HFF-Myc (cell line): ENCODE data around the gene PYGB.

ENCODE experiments used
- DNase-seq: peaks from one replicate; pipeline ENCODE4 v3.0.0-alpha.2; 2011; ENCODE audit warnings: low read depth; ENCODE audit errors: extremely low read depth
- H3K4me3 ChIP-seq: replicated peaks from 2 replicates; pipeline ENCODE4 v1.5.1; 2011; ENCODE audit warnings: low read depth, mild to moderate bottlenecking, control low read depth, low read length
- CTCF ChIP-seq: IDR thresholded peaks from 2 replicates; pipeline ENCODE4 v1.5.1; 2012; ENCODE audit warnings: mild to moderate bottlenecking, low read depth, low read length, control low read depth; ENCODE audit errors: missing control alignments

Gene PYGB

GRCh38 chr20:25319241-25320034, 71.6 kb downstream of the PYGB start:
- H3K4me3 ChIP-seq, result no peak overlapping the region
- TF ChIP-seq CTCF, result no peak
- DNase-seq, result no peak

- TF ChIP-seq CTCF, result no peak
- H3K4me3 ChIP-seq, result no peak overlapping the region
- no peak for DNase-seq
Observed at GRCh38 chr20:25320035-25320800, 72.3 kb downstream of the PYGB start.

- no peak for TF ChIP-seq CTCF
- no peak for DNase-seq
- H3K4me3 ChIP-seq, result no peak overlapping the region
Observed at GRCh38 chr20:25321262-25321831, 73.5 kb downstream of the PYGB start.

- TF ChIP-seq CTCF, result no peak
- H3K4me3 ChIP-seq, result no peak overlapping the region
- DNase-seq, result no peak
Observed at GRCh38 chr20:25321991-25322390, 74.1 kb downstream of the PYGB start.

GRCh38 chr20:25323496-25324246, 75.8 kb downstream of the PYGB start:
- H3K4me3 ChIP-seq, result no peak overlapping the region
- no peak for TF ChIP-seq CTCF
- DNase-seq, result no peak

- no peak for TF ChIP-seq CTCF
- H3K4me3 ChIP-seq, result no peak overlapping the region
- DNase-seq, result no peak
Observed at GRCh38 chr20:25324412-25324811, 76.5 kb downstream of the PYGB start.
